Amygdala (tissue), 56 donors: ENCODE data around the gene NOL4L.

Source experiments
- DNase-seq, 56 donors: peaks; one replicate each; lab custom pipeline; 2025; lab: John Stamatoyannopoulos, UW

Gene NOL4L

GRCh38 chr20:32439132-32439829, 145.9 kb downstream of the NOL4L start:
- no peak for DNase-seq

GRCh38 chr20:32438331-32438858, 146.7 kb downstream of the NOL4L start:
- no peak for DNase-seq

- DNase-seq = no peak
Measured at GRCh38 chr20:32437391-32438074, 147.6 kb downstream of the NOL4L start.

- DNase-seq = no peak
Measured at GRCh38 chr20:32436968-32437367, 148.2 kb downstream of the NOL4L start.

- no peak for DNase-seq
Measured at GRCh38 chr20:32436142-32436861, 148.8 kb downstream of the NOL4L start.

- no peak for DNase-seq
Measured at GRCh38 chr20:32435449-32436107, 149.6 kb downstream of the NOL4L start.

GRCh38 chr20:32434434-32434833, 150.7 kb downstream of the NOL4L start:
- DNase-seq = no peak

- DNase-seq = no peak
Measured at GRCh38 chr20:32433311-32434021, 151.7 kb downstream of the NOL4L start.

GRCh38 chr20:32432277-32432676, 152.9 kb downstream of the NOL4L start:
- DNase-seq = no peak

- DNase-seq = no peak
Measured at GRCh38 chr20:32431457-32431856, 153.7 kb downstream of the NOL4L start.

- no peak for DNase-seq
Measured at GRCh38 chr20:32429745-32430360, 155.3 kb downstream of the NOL4L start.

GRCh38 chr20:32429343-32429742, 155.8 kb downstream of the NOL4L start:
- no peak for DNase-seq

- no peak for DNase-seq
Measured at GRCh38 chr20:32427996-32428395, 157.1 kb downstream of the NOL4L start.

- DNase-seq = no peak
Measured at GRCh38 chr20:32421290-32421689, 163.8 kb downstream of the NOL4L start.

- DNase-seq = no peak
Measured at GRCh38 chr20:32418376-32418775, 166.8 kb downstream of the NOL4L start.

- DNase-seq = no peak
Measured at GRCh38 chr20:32416206-32416605, 168.9 kb downstream of the NOL4L start.

GRCh38 chr20:32415494-32415893, 169.6 kb downstream of the NOL4L start:
- DNase-seq = no peak

- no peak for DNase-seq
Measured at GRCh38 chr20:32411955-32412706, 173.0 kb downstream of the NOL4L start.
